Activated effector memory CD4-positive, alpha-beta T cell treated with anti-CD3 and anti-CD28 coated beads, Interleukin-2, amount 50 U/mL, for 16 hours (primary cell): Measurements from ENCODE around the gene UGT1A4.

Source experiments
- DNase-seq: peaks from one replicate; pipeline ENCODE4 v3.0.0-alpha.2; 2020

The UGT1A4 gene

GRCh38 chr2:233814056-233814835, 95.7 kb downstream of the UGT1A4 start:
- DNase-seq, result peak; percentile 44

- no peak for DNase-seq
Measured at GRCh38 chr2:233815861-233816260, 97.3 kb downstream of the UGT1A4 start.

GRCh38 chr2:233816334-233816733, 97.8 kb downstream of the UGT1A4 start:
- DNase-seq, result no peak

- DNase-seq, result no peak
Measured at GRCh38 chr2:233816771-233817170, 98.2 kb downstream of the UGT1A4 start.

- peak; percentile 51 for DNase-seq
Measured at GRCh38 chr2:233817361-233817911, 98.9 kb downstream of the UGT1A4 start.

GRCh38 chr2:233817995-233818638, 99.6 kb downstream of the UGT1A4 start:
- DNase-seq, result peak; percentile 45

GRCh38 chr2:233818639-233819621, 100.4 kb downstream of the UGT1A4 start:
- DNase-seq, result peak; percentile 42

DNA sequence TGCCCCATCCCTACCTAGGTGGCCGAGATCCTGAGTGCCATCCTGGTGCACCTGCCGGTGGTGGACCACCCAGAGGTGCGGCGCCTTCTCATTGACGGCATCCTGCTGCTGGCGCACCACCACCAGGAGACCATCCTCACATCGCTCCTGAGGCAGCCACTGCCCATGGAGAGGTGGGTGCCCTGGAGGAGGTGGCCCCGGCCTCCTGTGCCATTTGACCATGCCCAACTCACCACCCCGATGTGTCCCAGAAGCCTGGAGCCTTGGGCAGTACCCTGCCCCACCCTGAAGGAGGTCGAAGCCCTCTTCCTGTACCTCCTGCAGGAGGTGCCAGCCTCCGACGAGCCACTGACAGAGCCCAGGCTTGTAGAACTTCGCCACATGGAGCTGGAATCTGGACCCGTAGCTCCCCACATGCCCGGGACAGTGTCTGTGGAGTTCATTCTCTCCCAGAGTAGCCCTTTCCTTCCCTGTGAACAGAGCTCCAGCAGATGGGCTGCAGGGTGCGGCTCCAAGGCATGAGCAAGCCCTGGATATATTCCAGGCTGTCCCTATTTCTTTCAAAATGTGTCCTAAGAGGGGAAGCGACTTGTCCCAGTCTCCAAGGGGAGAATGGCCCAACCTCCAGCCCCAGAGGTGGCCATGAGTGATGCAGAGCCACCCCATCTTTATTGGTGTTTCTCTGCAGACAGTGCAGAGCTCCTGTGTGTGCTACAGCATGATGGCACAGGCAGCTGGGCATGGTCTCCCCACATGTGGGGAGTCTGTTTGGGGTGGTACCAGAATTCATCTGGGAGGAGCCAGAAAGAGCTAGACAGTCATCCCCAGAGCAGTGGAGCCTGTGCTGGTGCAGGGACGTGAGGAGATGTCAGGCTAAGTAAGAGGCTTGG, 101.6 kb downstream of the UGT1A4 start:
- DNase-seq, result peak; percentile 53

GRCh38 chr2:233820774-233821105, 102.2 kb downstream of the UGT1A4 start:
- peak; percentile 54 for DNase-seq

DNA sequence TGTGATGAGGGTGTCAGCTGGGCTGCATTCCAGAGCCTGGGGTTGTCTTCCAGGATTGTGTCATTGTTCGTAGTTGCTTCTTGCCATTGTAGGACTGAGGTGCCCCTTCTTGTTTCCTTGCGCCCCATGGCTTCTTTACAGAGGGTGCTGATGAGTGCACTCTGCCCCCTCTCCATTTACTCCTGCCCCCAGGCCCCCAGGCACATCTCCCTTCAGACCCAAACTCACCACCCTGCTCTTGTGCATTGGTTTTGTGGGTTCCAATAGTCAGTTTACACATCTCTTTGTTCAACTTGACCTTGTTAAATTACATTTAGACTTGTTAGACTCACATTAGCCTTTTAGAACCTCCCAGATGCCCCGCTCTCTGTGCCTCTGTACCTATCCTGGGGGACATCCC, 102.7 kb downstream of the UGT1A4 start:
- peak; percentile 17 for DNase-seq

- DNase-seq, result peak; percentile 22
Measured at GRCh38 chr2:233821709-233822100, 103.2 kb downstream of the UGT1A4 start.

DNA sequence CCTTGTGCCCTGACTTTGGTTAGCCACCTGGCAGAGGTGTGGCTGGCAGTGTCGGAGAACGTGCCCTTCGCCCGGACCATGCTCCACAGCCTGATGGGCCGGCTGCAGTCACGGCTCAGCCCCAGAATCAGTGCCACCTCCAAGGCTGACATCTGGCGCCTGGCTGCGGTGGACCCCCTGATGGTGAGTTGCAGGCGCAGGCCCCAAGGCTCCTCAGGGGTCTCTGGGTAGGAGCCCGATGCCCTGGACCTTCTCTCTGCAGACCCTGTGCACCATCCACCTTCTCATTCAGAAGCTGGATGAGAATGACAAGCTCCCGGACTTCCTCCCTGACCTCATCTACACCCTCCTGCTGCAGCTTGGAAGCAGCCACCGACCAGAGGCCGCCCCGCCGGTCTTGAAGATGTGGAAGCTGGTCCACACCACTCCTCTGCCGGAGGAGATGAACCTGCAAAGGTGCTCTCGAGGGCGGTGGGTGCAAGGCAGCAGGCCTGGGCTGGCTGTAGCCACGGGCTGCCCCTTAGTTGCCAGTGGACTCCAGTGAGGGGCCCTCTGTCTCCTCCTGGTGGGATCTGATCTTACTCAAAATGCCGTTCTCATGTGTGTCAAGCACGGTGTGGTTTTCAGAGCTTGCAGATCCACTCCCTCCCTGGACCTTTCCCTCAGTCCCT, 103.7 kb downstream of the UGT1A4 start:
- DNase-seq, result peak; percentile 54
